Glutamatergic neuron (in vitro differentiated cells): ENCODE results near the gene GAS2. TPM values are rescaled to one million over a fixed set of nuclear protein-coding genes. Genes with fewer than 3 reads are reported as not detected.

Experiments
- DNase-seq: peaks from one replicate; pipeline ENCODE4 v3.0.0; 2022
- H3K27ac Mint-ChIP-seq: one replicate; pipeline ENCODE4 v1.8.0; 2020; ENCODE audit warnings: mild to moderate bottlenecking, mixed read lengths, inconsistent platforms; ENCODE audit not compliant: unreplicated experiment
- H3K27me3 Mint-ChIP-seq: one replicate; pipeline ENCODE4 v1.8.0; 2020; ENCODE audit warnings: mild to moderate bottlenecking, moderate library complexity, mixed read lengths, inconsistent platforms; ENCODE audit not compliant: unreplicated experiment
- H3K36me3 Mint-ChIP-seq: one replicate; pipeline ENCODE4 v1.8.0; 2020; ENCODE audit warnings: mild to moderate bottlenecking, mixed read lengths, inconsistent platforms; ENCODE audit not compliant: unreplicated experiment
- H3K4me1 Mint-ChIP-seq: one replicate; pipeline ENCODE4 v1.8.0; 2020; ENCODE audit warnings: mild to moderate bottlenecking, low read depth, mixed read lengths, inconsistent platforms; ENCODE audit not compliant: unreplicated experiment
- H3K4me3 Mint-ChIP-seq: one replicate; pipeline ENCODE4 v1.8.0; 2020; ENCODE audit warnings: mild to moderate bottlenecking, mixed read lengths, inconsistent platforms; ENCODE audit not compliant: unreplicated experiment
- H3K9me3 Mint-ChIP-seq: one replicate; pipeline ENCODE4 v1.8.0; 2020; ENCODE audit warnings: mild to moderate bottlenecking, moderate library complexity, mixed read lengths, inconsistent platforms; ENCODE audit not compliant: unreplicated experiment
- total RNA-seq: library from RNA; stranded (reverse); fragmentation: NEBNext Ultra II Directional; extraction: Animal tissue kit (Norgen Biotek cat#: 25700); gene quantifications from one replicate; pipeline ENCODE4 v1.2.1, GENCODE V29; 2021; ENCODE audit not compliant: unreplicated experiment
- TF ChIP-seq, protein P1 (sequence below): fragments of 200-600 bp; sonication (generic); IDR thresholded peaks from one replicate; pipeline ENCODE4 v1.5.0; 2021; ENCODE audit not compliant: partially characterized antibody, unreplicated experiment

GAS2 gene
- total RNA-seq, 1 donor from 2014 or later: 11.7 TPM

- Mint-ChIP-seq H3K36me3 (no peaks in the 10 kb centered on the region), H3K27me3 (no peaks in the 10 kb centered on the region), H3K27ac (no peak overlapping the region), H3K4me3 (no peak overlapping the region), H3K4me1 (no peaks in the 10 kb centered on the region), H3K9me3 (no peaks in the 10 kb centered on the region)
- TF ChIP-seq, protein P1, sequence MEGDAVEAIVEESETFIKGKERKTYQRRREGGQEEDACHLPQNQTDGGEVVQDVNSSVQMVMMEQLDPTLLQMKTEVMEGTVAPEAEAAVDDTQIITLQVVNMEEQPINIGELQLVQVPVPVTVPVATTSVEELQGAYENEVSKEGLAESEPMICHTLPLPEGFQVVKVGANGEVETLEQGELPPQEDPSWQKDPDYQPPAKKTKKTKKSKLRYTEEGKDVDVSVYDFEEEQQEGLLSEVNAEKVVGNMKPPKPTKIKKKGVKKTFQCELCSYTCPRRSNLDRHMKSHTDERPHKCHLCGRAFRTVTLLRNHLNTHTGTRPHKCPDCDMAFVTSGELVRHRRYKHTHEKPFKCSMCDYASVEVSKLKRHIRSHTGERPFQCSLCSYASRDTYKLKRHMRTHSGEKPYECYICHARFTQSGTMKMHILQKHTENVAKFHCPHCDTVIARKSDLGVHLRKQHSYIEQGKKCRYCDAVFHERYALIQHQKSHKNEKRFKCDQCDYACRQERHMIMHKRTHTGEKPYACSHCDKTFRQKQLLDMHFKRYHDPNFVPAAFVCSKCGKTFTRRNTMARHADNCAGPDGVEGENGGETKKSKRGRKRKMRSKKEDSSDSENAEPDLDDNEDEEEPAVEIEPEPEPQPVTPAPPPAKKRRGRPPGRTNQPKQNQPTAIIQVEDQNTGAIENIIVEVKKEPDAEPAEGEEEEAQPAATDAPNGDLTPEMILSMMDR: no peak
- DNase-seq: no peak
Measured at GRCh38 chr11:22846726-22847125, 180.3 kb downstream of the GAS2 start.

DNA sequence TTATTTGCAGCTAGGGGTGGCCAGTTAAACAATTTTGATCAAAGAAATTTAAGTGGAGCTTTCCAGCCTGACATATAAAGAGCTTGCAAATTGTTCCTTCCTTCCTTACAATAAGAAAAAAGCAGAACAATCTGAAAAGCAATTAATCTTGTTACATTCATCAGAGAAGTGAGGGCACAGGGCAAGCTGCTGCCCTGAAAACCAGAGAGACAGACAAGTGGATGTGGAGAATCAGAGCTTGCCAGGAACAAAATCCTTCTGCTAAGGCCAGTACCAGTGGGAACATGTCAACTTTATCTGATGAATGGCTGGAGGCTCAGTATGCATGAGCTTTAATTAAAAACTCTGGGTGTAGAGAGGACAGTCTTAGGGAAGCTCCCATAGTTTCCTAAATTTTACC, 185.1 kb downstream of the GAS2 start:
- H3K36me3 Mint-ChIP-seq: no peaks in the 10 kb centered on the region
- H3K27me3 Mint-ChIP-seq: no peaks in the 10 kb centered on the region
- H3K9me3 Mint-ChIP-seq: no peaks in the 10 kb centered on the region
- TF ChIP-seq, protein P1: no peak
- no peak overlapping the region for H3K27ac Mint-ChIP-seq
- H3K4me1 Mint-ChIP-seq: no peaks in the 10 kb centered on the region
- H3K4me3 Mint-ChIP-seq: no peak overlapping the region
- DNase-seq: no peak

DNA sequence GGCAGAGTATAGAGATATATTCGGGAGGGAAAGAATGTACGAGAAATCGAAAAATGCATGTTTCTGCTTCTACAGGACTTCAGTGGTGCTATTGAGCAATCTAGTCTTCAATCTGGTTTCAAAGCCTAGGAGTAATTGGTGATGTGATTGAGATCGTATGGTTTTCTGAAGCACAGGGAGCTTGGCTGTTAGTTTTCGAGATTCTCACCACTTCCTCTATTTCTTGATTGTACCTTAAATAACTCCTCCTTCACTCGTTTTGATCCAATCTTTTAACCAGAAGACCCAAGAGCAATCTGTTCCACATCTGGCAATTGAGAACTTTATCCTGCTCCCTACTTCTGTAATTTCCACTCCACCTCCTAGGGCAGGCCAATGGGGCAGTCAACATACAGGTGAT, 193.3 kb downstream of the GAS2 start:
- DNase-seq: no peak
- no peaks in the 10 kb centered on the region for H3K27me3 Mint-ChIP-seq
- no peaks in the 10 kb centered on the region for H3K4me1 Mint-ChIP-seq
- H3K9me3 Mint-ChIP-seq: peaks cover 2% of the 10 kb centered on the region
- H3K4me3 Mint-ChIP-seq: no peak overlapping the region
- TF ChIP-seq, protein P1: no peak
- no peaks in the 10 kb centered on the region for H3K36me3 Mint-ChIP-seq
- no peak overlapping the region for H3K27ac Mint-ChIP-seq

DNA sequence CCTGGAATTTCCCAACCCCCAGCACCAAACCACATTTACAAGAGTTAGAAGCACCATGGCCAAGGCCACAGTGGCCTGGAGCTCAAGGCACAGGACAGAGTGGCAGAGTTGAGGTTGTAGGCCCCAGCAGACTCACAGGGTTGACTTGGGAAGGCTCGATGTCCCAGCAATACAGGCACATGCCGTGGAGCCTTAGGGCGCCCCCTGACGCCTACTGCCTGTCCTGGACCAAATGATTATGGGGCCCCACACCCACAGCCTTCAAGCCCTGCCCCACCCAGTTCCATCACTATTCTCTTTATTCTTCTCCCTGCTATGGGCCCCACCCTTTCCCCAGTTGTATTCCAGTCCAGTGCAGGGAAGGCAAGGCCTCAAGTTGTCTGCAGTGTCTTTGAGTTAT, 193.8 kb downstream of the GAS2 start, which contains the start of gene CCDC179:
CCDC179 (minus strand) TSS at position 234 of the 400 bp plus-strand sequence; CDS start at position 181, 53 bp downstream.
- Mint-ChIP-seq H3K27me3 (no peaks in the 10 kb centered on the region), H3K36me3 (no peaks in the 10 kb centered on the region), H3K4me3 (no peak within 1 kb of the TSS), H3K27ac (no peak within 1 kb of the TSS), H3K9me3 (peaks cover 2% of the 10 kb centered on the region), H3K4me1 (no peaks in the 10 kb centered on the region)
- TF ChIP-seq, protein P1: no peak
- DNase-seq: no peak

Other genes with a start within 250 kb of the GAS2 start
- gene FANCF, start 40.8 kb upstream of the GAS2 start, total RNA-seq: 22.0 TPM
- gene SVIP, start 163.2 kb downstream of the GAS2 start, total RNA-seq: 255 TPM
- not detected for gene CCDC179, start 193.9 kb downstream of the GAS2 start, total RNA-seq